ENCODE results near the gene ADIPOQ. TPM values are rescaled to one million over a fixed set of nuclear protein-coding genes. Genes with fewer than 3 reads are reported as not detected.
"Not testable (repeated sequence)": the region's sequence is repeated elsewhere in the genome, so short reads cannot be mapped to it uniquely, and the experiment has no call there.

Gene ADIPOQ
- total RNA-seq, 2 experiments from 2014 or later: not detected

- H3K36me3 ChIP-seq (ENCODE audit: insufficient read depth, low read length): no peaks in the 10 kb centered on the region
- ChIA-PET CTCF (interaction anchor here (2.0 kb wide), 1 partner anchor 202 kb away, joined by 5 read pairs; no protein-coding TSS in a partner anchor), POLR2A (interaction anchor here (1.3 kb wide), 1 partner anchor 35 kb away, joined by 4 read pairs; the partner anchor contains the start of gene EIF4A2)
- H3K4me1 ChIP-seq (ENCODE audit: insufficient read depth, low read length): no peaks in the 10 kb centered on the region
- DNase-seq: no peak
- intact Hi-C loops (cut with DNase I, micrococcal nuclease): no loop called here
- no peak overlapping the region for H3K27ac ChIP-seq (ENCODE audit: low read depth in 1 of 2, low read length in 2 of 2)
- ATAC-seq (ENCODE audit: poor library complexity): no peak
- H3K9me3 Mint-ChIP-seq: no peaks in the 10 kb centered on the region
- TF ChIP-seq CTCF (IDR thresholded peaks at IDR 0.05): no peak
- no peak overlapping the region for H3K4me3 Mint-ChIP-seq
- H3K9me3 ChIP-seq (ENCODE audit: control insufficient read depth in 1 of 2, insufficient read depth in 1 of 2, low read length in 2 of 2): no peaks in the 10 kb centered on the region
- no peaks in the 10 kb centered on the region for H3K4me1 Mint-ChIP-seq (ENCODE audit: low read depth)
- H3K27ac Mint-ChIP-seq: no peak overlapping the region
- no peak overlapping the region for H3K4me3 ChIP-seq (ENCODE audit: low read length)
- no peaks in the 10 kb centered on the region for H3K27me3 ChIP-seq (ENCODE audit: control insufficient read depth in 1 of 2, insufficient read depth in 2 of 2, low read length in 2 of 2)
- no peaks in the 10 kb centered on the region for H3K36me3 Mint-ChIP-seq (ENCODE audit: low read depth)
- H3K27me3 Mint-ChIP-seq: no peaks in the 10 kb centered on the region
Observed at GRCh38 chr3:186818956-186819355, 23.6 kb upstream of the ADIPOQ start.

DNA sequence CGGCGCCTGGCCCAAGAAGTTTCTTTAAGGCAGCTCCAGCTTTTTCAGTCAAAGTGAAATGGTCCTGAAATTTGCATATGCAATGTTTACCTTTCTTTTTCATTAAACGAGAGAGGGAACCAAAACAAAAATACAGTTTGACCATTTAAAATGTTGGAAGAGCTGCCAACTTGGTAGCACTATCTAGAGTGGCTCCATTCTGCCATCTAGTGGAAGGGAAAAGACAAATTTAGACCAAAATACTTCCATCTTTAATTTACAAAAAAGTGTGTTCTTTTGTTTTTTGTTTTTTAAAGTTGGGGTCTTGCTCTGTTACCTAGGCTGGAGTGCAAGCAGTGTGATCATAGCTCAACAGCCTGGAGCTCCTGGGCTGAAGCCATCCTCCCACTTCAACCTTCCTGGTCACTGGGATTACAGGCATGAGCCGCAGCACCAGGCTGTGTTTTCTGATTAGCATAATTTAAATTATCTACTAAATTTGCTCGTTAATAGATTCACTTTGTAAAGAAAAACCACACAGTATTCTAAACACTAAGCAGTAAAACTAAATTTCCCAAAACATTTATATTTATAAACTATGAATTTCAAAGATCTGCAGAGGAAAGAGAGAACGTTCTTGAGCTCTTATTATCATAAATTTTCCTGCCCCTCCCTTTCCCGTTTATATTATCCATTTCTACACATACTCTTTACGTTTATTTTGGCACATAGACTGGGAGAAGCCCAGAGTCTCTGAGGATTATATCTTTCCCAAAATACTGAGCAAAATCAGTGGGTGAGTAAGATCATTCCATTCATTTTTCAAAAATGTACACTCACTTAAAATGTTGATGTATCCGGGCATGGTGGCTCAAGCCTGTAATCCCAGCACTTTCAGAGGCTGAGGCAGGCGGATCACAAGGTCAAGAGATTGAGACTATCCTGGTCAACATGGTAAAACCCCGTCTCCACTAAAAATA, 20.8 kb upstream of the ADIPOQ start:
- Mint-ChIP-seq H3K27ac (no peak overlapping the region), H3K36me3 (ENCODE audit: low read depth) (no peaks in the 10 kb centered on the region), H3K27me3 (peaks cover 20% of the 10 kb centered on the region), H3K4me3 (no peak overlapping the region), H3K9me3 (no peaks in the 10 kb centered on the region), H3K4me1 (ENCODE audit: low read depth) (peaks cover 14% of the 10 kb centered on the region)
- intact Hi-C loops (cut with DNase I, micrococcal nuclease): loop anchor here (1.0 to 10.0 kb wide), 5 partner anchors 99 to 839 kb away; no protein-coding TSS in a partner anchor
- no peaks in the 10 kb centered on the region for H3K36me3 ChIP-seq (ENCODE audit: insufficient read depth, low read length)
- POLR2A ChIA-PET: interaction anchor here (1.0 to 1.8 kb wide), 4 partner anchors 15 to 207 kb away, joined by 5 to 11 read pairs (median 6); partner anchors contain the start of gene EIF4A2
- DNase-seq (peak in 4 of 14 experiments; percentile 31 to 75 (median 70)), ATAC-seq (ENCODE audit: poor library complexity) (no peak)
- no peak overlapping the region for H3K27ac ChIP-seq (ENCODE audit: low read depth in 1 of 2, low read length in 2 of 2)
- CTCF ChIA-PET: interaction anchor here (0.7 to 4.0 kb wide), 8 partner anchors 13 to 878 kb away, joined by 3 to 49 read pairs (median 4); partner anchors contain the start of genes EIF4A2 and RFC4
- TF ChIP-seq CTCF (IDR thresholded peaks at IDR 0.05): peak; percentile 78
- peaks cover 16% of the 10 kb centered on the region for H3K4me1 ChIP-seq (ENCODE audit: insufficient read depth, low read length)
- H3K9me3 ChIP-seq (ENCODE audit: control insufficient read depth in 1 of 2, insufficient read depth in 1 of 2, low read length in 2 of 2): no peaks in the 10 kb centered on the region
- H3K27me3 ChIP-seq (ENCODE audit: control insufficient read depth in 1 of 2, insufficient read depth in 2 of 2, low read length in 2 of 2): peaks cover 20 to 25% of the 10 kb centered on the region in 2 experiments
- H3K4me3 ChIP-seq (ENCODE audit: low read length): no peak overlapping the region

DNA sequence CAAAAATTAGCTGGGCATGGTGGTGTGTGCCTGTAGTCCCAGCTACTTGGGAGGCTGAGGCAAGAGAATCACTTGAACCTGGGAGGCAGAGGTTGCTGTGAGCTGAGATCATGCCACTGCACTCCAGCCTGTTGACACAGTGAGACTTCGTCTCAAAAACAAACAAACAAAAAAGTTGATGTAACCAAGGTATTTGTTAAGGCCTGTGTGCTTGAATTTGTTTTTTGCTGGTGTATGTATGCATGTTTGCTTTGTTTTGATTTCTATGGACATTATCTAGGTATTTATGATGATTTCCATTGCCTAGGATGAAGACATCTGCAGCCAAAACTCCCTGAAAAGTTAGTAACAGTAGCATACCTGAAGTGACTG, 20.1 kb upstream of the ADIPOQ start:
- H3K9me3 ChIP-seq (ENCODE audit: control insufficient read depth in 1 of 2, insufficient read depth in 1 of 2, low read length in 2 of 2); ATAC-seq (ENCODE audit: poor library complexity); POLR2A ChIA-PET; H3K36me3 ChIP-seq (ENCODE audit: insufficient read depth, low read length); DNase-seq; H3K27ac ChIP-seq (ENCODE audit: low read depth in 1 of 2, low read length in 2 of 2); H3K4me3 Mint-ChIP-seq; H3K4me3 ChIP-seq (ENCODE audit: low read length); H3K27ac Mint-ChIP-seq; H3K9me3 Mint-ChIP-seq; H3K36me3 Mint-ChIP-seq (ENCODE audit: low read depth): not testable (repeated sequence)
- intact Hi-C loops (cut with DNase I, micrococcal nuclease): loop anchor here (5.0 to 10.0 kb wide), 3 partner anchors 100 to 838 kb away; no protein-coding TSS in a partner anchor
- Mint-ChIP-seq H3K27me3 (peaks cover 23% of the 10 kb centered on the region), H3K4me1 (ENCODE audit: low read depth) (peaks cover 17% of the 10 kb centered on the region)
- peaks cover 18% of the 10 kb centered on the region for H3K4me1 ChIP-seq (ENCODE audit: insufficient read depth, low read length)
- CTCF ChIA-PET: interaction anchor here (1.2 to 4.0 kb wide), 4 partner anchors 39 to 879 kb away, joined by 3 to 49 read pairs (median 4); partner anchors contain the start of gene EIF4A2
- peaks cover 22 to 26% of the 10 kb centered on the region in 2 experiments for H3K27me3 ChIP-seq (ENCODE audit: control insufficient read depth in 1 of 2, insufficient read depth in 2 of 2, low read length in 2 of 2)

All from CD4-positive, alpha-beta T cell (primary cell).